Retinal pigment epithelial cell (primary cell): ENCODE data around the gene PCDHGA9.
A peak's percentile ranks its signal among the peaks of the same experiment; 100 is the strongest.
"Not testable (repeated sequence)": the region's sequence is repeated elsewhere in the genome, so short reads cannot be mapped to it uniquely, and the experiment has no call there.

Experiments used
- DNase-seq: peaks from one replicate; pipeline ENCODE4 v3.0.0-alpha.2; 2010; ENCODE audit warnings: low read depth
- H3K4me3 ChIP-seq: 2 replicates; pipeline ENCODE4 v1.5.1; 2011; ENCODE audit warnings: mild to moderate bottlenecking, low read length, control low read depth, moderate library complexity
- TF ChIP-seq, protein P1 (sequence below): conservative IDR thresholded peaks from 2 replicates; pipeline ENCODE4 v1.5.1; 2011; ENCODE audit warnings: low read depth, low read length, control low read depth, inconsistent platforms

Gene PCDHGA9

DNA sequence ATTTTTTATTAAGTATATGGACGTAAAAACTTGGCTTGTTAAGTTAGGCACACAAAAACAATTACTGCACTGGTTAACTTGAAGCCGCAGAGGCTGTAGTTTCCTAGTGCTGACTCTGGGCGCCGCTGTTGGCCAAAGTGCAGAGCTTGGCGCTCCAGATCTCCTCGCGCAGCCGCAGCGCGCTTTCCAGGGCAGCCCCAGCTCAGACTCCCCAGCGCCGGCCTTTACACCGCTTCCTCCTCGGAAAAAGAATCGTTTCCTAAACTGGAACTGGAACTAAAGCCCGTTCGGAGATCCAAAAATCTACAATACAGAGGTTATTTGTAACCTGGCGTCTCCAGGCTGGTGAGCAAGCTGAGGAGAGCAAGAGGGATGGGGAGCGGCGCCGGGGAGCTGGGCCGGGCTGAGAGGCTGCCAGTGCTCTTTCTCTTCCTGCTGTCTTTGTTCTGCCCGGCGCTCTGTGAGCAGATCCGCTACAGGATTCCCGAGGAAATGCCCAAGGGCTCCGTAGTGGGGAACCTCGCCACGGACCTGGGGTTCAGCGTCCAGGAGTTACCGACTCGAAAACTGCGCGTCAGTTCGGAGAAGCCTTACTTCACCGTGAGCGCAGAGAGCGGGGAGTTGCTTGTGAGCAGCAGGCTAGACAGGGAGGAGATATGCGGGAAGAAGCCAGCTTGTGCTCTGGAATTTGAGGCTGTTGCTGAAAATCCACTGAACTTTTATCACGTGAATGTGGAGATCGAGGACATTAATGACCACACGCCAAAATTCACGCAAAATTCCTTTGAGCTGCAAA, 4.6 kb upstream of the PCDHGA9 start, which contains the start of gene PCDHGB5:
Gene PCDHGB5, plus strand, starts transcription at position 192 of the 796 bp plus-strand sequence. Its CDS starts 181 bp downstream, at position 373.
- not testable (repeated sequence) for DNase-seq

DNA sequence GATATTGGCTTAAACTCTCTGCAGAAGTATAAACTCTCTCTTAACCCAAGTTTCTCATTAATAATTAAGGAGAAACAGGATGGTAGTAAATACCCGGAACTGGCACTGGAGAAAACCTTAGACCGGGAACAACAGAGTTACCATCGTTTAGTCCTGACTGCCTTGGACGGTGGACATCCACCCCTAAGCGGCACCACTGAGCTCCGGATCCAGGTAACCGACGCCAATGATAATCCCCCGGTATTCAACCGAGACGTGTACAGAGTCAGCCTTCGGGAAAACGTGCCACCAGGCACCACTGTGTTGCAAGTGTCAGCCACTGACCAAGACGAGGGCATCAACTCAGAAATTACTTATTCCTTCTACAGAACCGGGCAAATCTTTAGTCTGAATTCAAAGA, 4.0 kb upstream of the PCDHGA9 start:
- TF ChIP-seq, protein P1, sequence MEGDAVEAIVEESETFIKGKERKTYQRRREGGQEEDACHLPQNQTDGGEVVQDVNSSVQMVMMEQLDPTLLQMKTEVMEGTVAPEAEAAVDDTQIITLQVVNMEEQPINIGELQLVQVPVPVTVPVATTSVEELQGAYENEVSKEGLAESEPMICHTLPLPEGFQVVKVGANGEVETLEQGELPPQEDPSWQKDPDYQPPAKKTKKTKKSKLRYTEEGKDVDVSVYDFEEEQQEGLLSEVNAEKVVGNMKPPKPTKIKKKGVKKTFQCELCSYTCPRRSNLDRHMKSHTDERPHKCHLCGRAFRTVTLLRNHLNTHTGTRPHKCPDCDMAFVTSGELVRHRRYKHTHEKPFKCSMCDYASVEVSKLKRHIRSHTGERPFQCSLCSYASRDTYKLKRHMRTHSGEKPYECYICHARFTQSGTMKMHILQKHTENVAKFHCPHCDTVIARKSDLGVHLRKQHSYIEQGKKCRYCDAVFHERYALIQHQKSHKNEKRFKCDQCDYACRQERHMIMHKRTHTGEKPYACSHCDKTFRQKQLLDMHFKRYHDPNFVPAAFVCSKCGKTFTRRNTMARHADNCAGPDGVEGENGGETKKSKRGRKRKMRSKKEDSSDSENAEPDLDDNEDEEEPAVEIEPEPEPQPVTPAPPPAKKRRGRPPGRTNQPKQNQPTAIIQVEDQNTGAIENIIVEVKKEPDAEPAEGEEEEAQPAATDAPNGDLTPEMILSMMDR, result no peak
- no peak for DNase-seq
- no peak overlapping the region for H3K4me3 ChIP-seq

More for the DNA sequence above, 4.6 kb upstream of the PCDHGA9 start, which contains the start of gene PCDHGB5:
- peak within 1 kb of the TSS; percentile 36 for H3K4me3 ChIP-seq
- TF ChIP-seq, protein P1, result peak; percentile 56

DNA sequence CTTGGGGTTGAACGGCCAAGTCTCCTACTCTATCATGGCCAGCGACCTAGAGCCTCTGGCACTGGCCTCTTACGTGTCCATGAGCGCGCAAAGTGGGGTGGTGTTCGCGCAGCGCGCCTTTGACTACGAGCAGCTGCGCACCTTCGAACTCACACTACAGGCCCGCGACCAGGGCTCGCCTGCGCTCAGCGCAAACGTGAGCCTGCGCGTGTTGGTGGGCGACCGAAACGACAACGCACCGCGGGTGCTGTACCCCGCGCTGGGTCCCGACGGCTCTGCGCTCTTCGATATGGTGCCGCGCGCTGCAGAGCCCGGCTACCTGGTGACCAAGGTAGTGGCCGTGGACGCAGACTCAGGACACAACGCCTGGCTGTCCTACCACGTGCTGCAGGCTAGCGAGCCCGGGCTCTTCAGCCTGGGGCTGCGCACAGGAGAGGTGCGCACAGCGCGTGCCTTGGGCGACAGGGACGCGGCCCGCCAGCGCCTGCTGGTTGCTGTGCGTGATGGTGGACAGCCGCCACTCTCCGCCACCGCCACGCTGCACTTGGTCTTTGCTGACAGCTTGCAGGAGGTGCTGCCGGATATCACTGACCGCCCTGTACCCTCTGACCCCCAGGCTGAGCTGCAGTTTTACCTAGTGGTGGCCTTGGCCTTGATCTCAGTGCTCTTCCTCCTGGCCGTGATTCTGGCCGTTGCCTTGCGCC, 2.9 kb upstream of the PCDHGA9 start:
- H3K4me3 ChIP-seq, result no peak overlapping the region
- DNase-seq, result no peak
- TF ChIP-seq, protein P1, result no peak

DNA sequence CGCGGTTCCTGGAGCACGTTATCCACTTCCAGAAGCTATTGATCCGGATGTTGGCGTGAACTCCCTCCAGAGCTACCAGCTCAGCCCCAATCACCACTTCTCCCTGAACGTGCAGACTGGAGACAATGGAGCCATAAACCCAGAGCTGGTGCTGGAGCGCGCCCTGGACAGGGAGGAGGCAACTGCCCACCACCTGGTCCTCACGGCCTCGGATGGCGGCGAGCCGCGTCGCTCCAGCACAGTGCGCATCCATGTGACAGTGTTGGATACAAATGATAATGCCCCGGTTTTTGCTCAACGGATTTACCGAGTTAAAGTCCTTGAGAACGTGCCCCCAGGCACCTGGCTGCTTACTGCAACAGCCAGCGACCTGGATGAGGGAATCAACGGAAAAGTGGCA, 809 bp downstream of the PCDHGA9 start:
- TF ChIP-seq, protein P1, result no peak
- H3K4me3 ChIP-seq, result no peak overlapping the region
- DNase-seq, result no peak

DNA sequence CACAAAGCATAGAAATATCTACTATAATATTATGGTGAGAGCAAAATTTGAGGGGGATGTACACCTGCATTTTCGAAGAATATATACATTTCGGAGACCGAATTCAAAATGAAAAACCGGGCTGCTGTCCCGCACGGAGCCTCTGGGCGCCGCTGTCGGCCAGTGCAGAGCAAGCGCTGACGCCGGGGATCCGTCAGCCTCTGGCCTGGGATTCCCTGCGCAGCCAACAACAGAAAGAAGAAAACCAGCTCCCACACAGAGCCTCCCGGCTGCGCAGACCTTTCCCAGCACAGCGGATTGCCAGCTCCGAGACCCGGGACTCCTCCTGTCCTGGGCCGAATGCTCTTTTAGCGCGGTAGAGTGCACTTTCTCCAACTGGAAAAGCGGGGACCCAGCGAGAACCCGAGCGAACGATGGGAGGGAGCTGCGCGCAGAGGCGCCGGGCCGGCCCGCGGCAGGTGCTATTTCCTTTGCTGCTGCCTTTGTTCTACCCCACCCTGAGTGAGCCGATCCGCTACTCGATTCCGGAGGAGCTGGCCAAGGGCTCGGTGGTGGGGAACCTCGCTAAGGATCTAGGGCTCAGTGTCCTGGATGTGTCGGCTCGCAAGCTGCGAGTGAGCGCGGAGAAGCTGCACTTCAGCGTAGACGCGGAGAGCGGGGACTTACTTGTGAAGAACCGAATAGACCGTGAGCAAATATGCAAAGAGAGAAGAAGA, 5.4 kb downstream of the PCDHGA9 start, which contains the start of gene PCDHGB6:
Gene PCDHGB6, plus strand, starts transcription at position 232 of the 716 bp plus-strand sequence. Its CDS starts 182 bp downstream, at position 414.
- TF ChIP-seq, protein P1, result peak; percentile 71
- peak within 1 kb of the TSS; percentile 42 for H3K4me3 ChIP-seq
- not testable (repeated sequence) for DNase-seq

DNA sequence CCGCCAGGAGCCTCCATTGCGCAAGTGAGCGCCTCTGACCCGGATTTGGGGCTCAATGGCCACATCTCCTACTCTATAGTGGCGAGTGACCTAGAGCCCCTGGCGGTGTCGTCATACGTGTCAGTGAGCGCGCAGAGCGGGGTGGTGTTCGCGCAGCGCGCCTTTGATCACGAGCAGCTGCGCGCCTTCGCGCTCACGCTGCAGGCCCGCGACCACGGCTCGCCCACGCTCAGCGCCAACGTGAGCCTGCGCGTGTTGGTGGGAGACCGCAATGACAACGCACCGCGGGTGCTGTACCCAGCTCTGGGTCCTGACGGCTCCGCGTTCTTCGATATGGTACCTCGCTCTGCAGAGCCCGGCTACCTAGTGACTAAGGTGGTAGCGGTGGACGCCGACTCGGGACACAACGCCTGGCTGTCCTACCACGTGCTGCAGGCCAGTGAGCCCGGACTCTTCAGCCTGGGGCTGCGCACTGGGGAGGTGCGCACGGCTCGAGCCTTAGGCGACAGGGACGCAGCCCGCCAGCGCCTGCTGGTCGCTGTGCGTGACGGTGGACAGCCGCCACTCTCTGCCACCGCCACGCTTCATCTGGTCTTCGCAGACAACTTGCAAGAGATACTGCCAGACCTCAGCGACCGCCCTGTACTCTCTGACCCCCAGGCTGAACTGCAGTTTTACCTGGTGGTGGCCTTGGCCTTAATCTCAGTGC, 7.2 kb downstream of the PCDHGA9 start:
- no peak for DNase-seq
- no peak overlapping the region for H3K4me3 ChIP-seq
- TF ChIP-seq, protein P1, result no peak
